Body of pancreas (tissue), 4 donors: ENCODE results near the gene RNF130. TPM values are rescaled to one million over a fixed set of nuclear protein-coding genes. Genes with fewer than 3 reads are reported as not detected.

Experiments used
- ATAC-seq: fragments of 150-250 bp; one replicate; pipeline ENCODE4 v1.9.1; 2016
- DNase-seq, 4 donors: peaks; one replicate each; pipeline ENCODE4 v3.0.0-alpha.2; 2019
- H3K27ac ChIP-seq, 4 donors: fragments of 200-600 bp; sonication (generic); 1 replicate in 3 of 4; 2 replicates in 1 of 4; pipeline versions ENCODE4 v1.5.1 to v1.6.1; 2016 to 2019; ENCODE audit warnings: mild to moderate bottlenecking in 1 of 4, mixed read lengths in 1 of 4, moderate library complexity in 1 of 4
- H3K27me3 ChIP-seq, 2 donors: fragments of 200-600 bp; sonication (generic); one replicate each; pipeline ENCODE4 v1.6.0; 2016; ENCODE audit warnings: mild to moderate bottlenecking in 1 of 2
- H3K36me3 ChIP-seq, 2 donors: fragments of 200-600 bp; sonication (generic); replicated peaks in 1 of 2; 2 replicates each; pipeline ENCODE4 v1.5.1; 2016; ENCODE audit warnings: low read depth in 2 of 2; ENCODE audit not compliant: insufficient read depth in 1 of 2
- H3K4me1 ChIP-seq: fragments of 200-600 bp; sonication (generic); one replicate; pipeline ENCODE4 v1.6.0; 2016
- H3K4me3 ChIP-seq, 2 donors: fragments of 200-600 bp; sonication (generic); 1 replicate in 1 of 2; 2 replicates in 1 of 2; pipeline ENCODE4 v1.5.1; 2016 to 2019
- H3K9me3 ChIP-seq, 3 donors: fragments of 200-600 bp; sonication (generic); 1 replicate in 2 of 3; 2 replicates in 1 of 3; pipeline ENCODE4 v1.5.1; 2016
- POLR2A ChIP-seq, 3 donors: fragments of 450-650 bp; IDR thresholded peaks; one replicate each; pipeline ENCODE4 v1.6.1; 2016; ENCODE audit warnings: antibody characterized with exemption in 3 of 3, mild to moderate bottlenecking in 2 of 3
- WGBS, 2 donors: methylation state at CpG; one replicate each; pipeline ENCODE4 v1.1.5; 2017; 5-methylcytosine and 5-hydroxymethylcytosine counted together
- intact Hi-C: fragments of 100-400 bp; cut with DNase I; formaldehyde crosslinking; loops from one replicate; pipeline ENCODE4 v1.15.1; 2023
- total RNA-seq, 2 donors: library from RNA; depleted of rRNA; stranded (reverse); fragments of >200 nt; gene quantifications; one replicate each; pipeline ENCODE4 v1.1.0, GENCODE V29; 2016
- TF ChIP-seq, protein P1 (sequence below), 7 experiments: fragments of 450-650 bp in 4 of 7; fragments of 200-600 bp in 3 of 7; sonication (generic) in 3 of 7; IDR thresholded peaks; one replicate each; pipeline ENCODE4 v1.5.1; 2016 to 2019; ENCODE audit warnings: antibody characterized with exemption in 7 of 7

Gene RNF130
- total RNA-seq, 2 donors from 2014 or later = 32.3 to 58.9 TPM

DNA sequence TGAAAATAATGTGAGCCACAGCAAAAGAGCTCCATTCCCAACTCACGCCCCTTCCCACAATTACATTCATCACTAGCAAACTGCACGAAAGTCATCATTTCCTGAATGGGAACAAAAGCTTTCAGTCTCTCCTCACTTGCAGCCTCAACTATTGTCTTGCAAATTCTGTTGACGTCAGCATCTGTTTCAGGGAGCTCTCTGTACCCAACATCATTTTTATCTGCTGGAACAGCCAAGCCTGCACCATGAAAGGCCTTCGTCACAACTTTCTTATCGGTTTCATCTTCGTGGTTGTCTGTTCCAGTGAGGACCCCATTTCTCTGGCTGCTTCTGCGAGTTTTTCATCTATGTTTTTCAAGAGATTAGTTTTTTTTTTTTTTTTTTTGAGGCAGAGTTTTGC is 14.3 kb upstream of the RNF130 start:
- Histone ChIP-seq H3K4me1 (peaks cover 24% of the 10 kb centered on the region), H3K4me3 (no peak overlapping the region), H3K36me3 (no peaks in the 10 kb centered on the region), H3K27ac (peak overlapping the region in 2 of 4 donors; percentile 64 to 81), H3K9me3 (no peaks in the 10 kb centered on the region), H3K27me3 (no peaks in the 10 kb centered on the region)
- ATAC-seq = no peak
- DNase-seq = no peak
- intact Hi-C loops = no loop called here
- TF ChIP-seq POLR2A (IDR thresholded peaks at IDR 0.05) = no peak
- TF ChIP-seq, protein P1, sequence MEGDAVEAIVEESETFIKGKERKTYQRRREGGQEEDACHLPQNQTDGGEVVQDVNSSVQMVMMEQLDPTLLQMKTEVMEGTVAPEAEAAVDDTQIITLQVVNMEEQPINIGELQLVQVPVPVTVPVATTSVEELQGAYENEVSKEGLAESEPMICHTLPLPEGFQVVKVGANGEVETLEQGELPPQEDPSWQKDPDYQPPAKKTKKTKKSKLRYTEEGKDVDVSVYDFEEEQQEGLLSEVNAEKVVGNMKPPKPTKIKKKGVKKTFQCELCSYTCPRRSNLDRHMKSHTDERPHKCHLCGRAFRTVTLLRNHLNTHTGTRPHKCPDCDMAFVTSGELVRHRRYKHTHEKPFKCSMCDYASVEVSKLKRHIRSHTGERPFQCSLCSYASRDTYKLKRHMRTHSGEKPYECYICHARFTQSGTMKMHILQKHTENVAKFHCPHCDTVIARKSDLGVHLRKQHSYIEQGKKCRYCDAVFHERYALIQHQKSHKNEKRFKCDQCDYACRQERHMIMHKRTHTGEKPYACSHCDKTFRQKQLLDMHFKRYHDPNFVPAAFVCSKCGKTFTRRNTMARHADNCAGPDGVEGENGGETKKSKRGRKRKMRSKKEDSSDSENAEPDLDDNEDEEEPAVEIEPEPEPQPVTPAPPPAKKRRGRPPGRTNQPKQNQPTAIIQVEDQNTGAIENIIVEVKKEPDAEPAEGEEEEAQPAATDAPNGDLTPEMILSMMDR (IDR thresholded peaks at IDR 0.05) = no peak
- WGBS, 2 donors = 67 to 68% methylated on average over 7 of the region's 7 CpGs

DNA sequence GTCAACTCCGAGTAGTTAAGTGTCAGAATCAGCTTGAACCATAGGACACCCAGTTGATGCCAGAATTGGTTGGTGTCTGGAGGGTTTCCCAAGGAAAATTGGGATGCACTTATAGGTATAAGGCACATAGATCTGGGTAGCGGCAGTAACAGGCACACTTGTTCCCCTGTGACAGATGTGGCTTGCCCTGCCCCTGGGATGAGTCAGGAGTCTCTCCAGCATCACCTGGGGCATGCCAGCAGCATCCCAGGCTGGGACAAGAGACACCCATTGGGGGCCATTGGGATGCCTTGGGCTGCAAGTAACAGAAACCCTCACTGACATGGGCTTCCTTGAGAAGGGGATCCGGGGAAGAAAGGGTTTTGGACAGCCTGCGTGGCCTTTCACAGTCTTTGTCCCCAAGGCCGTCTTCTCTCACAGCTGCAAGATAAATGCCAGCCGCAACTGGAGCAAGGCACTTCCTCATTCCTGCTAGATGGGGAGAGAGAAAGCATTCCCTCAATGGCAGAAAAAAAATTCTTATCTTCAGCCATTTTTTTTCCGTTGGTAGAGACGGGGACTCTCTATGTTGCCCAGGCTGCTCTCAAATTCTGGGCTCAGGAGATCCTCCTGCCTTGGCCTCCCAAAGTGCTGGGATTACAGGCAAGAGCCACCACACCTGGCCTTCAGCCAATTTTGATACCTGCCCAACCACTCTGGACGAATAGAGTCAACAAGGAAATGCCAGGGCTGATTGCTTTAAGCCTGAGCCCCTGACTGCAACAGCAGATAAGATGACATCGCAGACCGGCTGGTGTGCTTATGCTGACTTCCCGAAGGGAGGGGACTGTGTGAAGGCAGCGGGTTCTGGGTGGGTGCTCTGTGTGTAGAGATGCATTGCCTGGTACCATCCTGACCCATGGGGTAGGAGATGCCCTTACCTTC is 13.3 kb upstream of the RNF130 start:
- ATAC-seq (peak; percentile 89), DNase-seq (peak; percentile 76 to 89 (median 85))
- no peaks in the 10 kb centered on the region for H3K27me3 ChIP-seq
- H3K4me3 ChIP-seq = no peak overlapping the region
- peaks cover 17% of the 10 kb centered on the region for H3K4me1 ChIP-seq
- intact Hi-C loops = no loop called here
- TF ChIP-seq, protein P1 (IDR thresholded peaks at IDR 0.05) = no peak
- no peak for TF ChIP-seq POLR2A (IDR thresholded peaks at IDR 0.05)
- no peaks in the 10 kb centered on the region for H3K36me3 ChIP-seq
- H3K27ac ChIP-seq = peak overlapping the region in 3 of 4 donors; percentile 13 to 81 (median 64)
- WGBS, 2 donors = 18 to 20% methylated on average over 13 of the region's 13 CpGs
- no peaks in the 10 kb centered on the region for H3K9me3 ChIP-seq

DNA sequence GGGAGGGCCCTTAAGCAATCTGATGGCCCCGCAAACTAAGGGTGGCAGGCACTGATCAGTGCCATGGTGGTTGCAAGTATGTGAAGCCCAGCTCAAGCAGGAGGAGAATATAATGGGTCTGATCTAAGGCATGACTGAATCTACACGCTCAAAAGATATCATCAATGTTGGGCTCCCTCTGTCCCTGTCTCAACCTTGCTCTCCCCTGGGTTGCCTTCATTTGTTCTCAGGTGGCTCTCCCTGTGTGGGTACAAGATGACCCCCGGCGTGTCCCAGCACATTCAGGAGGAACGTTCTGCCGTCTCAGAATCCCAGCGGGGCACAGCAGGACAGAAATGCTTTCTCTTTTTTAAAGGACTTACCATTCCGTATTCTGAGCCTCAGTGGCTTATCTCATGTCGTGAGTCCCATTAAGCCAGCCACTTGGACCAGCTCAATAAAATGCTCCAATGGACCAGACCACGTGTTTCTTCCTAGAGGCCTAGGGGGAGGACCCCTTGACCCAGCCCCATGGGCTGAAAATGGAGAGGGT is 12.0 kb upstream of the RNF130 start:
- Histone ChIP-seq H3K4me1 (peaks cover 17% of the 10 kb centered on the region), H3K27me3 (no peaks in the 10 kb centered on the region), H3K27ac (no peak overlapping the region), H3K9me3 (no peaks in the 10 kb centered on the region), H3K36me3 (no peaks in the 10 kb centered on the region), H3K4me3 (no peak overlapping the region)
- WGBS, 2 donors = 94 to 95% methylated on average over 10 of the region's 10 CpGs
- DNase-seq (no peak), ATAC-seq (no peak)
- intact Hi-C loops = no loop called here
- TF ChIP-seq, protein P1 (IDR thresholded peaks at IDR 0.05) = no peak
- no peak for TF ChIP-seq POLR2A (IDR thresholded peaks at IDR 0.05)

DNA sequence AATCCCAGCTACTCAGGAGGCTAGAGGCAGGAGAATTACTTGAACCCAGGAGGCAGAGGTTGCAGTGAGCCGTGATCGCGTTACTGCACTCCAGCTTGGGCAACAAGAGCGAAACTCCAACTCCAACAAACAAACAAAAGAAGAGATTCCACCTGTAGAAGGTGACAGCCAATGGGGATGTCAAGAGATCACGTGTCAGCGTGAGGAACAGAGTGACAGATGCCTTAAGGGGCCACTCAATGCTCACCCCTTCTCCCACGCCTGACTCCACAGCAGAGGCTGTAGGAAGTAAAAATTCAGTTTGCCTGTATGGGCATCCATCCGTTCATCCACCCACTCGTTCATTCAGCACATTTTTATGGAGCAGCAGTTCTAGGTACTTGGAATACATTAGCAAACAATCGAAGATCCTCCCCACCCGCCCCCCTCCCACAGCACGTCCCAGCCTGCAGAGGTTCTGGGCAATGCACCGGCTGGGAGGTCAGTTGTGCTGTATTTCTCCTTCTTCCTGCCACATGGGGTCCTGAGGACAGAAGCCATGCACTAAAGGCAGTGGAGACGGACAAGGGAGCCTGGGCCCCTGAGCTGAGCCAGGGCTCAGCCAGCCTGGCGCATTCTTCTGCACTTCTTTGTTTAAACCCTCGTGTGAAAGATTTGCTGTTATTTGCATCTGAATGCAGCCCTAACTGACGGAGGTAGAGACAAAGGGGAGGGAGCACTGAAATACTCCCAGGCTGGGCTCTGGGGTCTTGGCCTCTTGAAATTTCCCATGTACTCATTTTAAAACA is 11.3 kb upstream of the RNF130 start:
- DNase-seq = no peak
- WGBS, 2 donors = 82 to 87% methylated on average over 16 to 17 of the region's 17 CpGs
- no peak for ATAC-seq
- no peaks in the 10 kb centered on the region for H3K27me3 ChIP-seq
- H3K36me3 ChIP-seq = no peaks in the 10 kb centered on the region
- H3K4me3 ChIP-seq = no peak overlapping the region
- intact Hi-C loops = no loop called here
- TF ChIP-seq, protein P1 (IDR thresholded peaks at IDR 0.05) = no peak
- no peak for TF ChIP-seq POLR2A (IDR thresholded peaks at IDR 0.05)
- no peaks in the 10 kb centered on the region for H3K9me3 ChIP-seq
- no peak overlapping the region for H3K27ac ChIP-seq
- H3K4me1 ChIP-seq = peaks cover 17% of the 10 kb centered on the region
